GM12878 (cell line): ENCODE data around the gene OSBPL10. TPM values are rescaled to one million over a fixed set of nuclear protein-coding genes. Genes with fewer than 3 reads are reported as not detected.

ENCODE experiments used
- ATAC-seq: fragments of 200-7000 bp; cut with Tn5 transposase; 3 replicates; pipeline ENCODE4 v1.9.1; 2020; ENCODE audit warnings: mild to moderate bottlenecking, moderate library complexity
- BruUV-seq: library from RNA; stranded (reverse); fragments of 400-500 nt; replicated peaks from 2 replicates; lab custom pipeline; 2021; lab: Mats Ljungman, UMichigan
- CTCF ChIA-PET: fragments of 300-600 bp; sonication (Branson Sonifier 250); formaldehyde crosslinking; extraction: SDS; loops from one replicate; lab custom pipeline; 2021; ENCODE audit warnings: inconsistent platforms; lab: Yijun Ruan, JAX
- POLR2A ChIA-PET: fragments of 350-600 bp; formaldehyde crosslinking; extraction: SDS; loops from one replicate; lab custom pipeline; 2021; ENCODE audit warnings: inconsistent platforms; lab: Charles Lee
- RAD21 ChIA-PET: fragments of 300-600 bp; sonication (Branson Sonifier 250); formaldehyde crosslinking; loops from one replicate; lab custom pipeline; 2023; ENCODE audit warnings: antibody characterized with exemption; ENCODE audit not compliant: unreplicated experiment; lab: Charles Lee
- SMC1A ChIA-PET: fragments of 300-600 bp; sonication (Branson Sonifier 250); formaldehyde crosslinking; loops from one replicate; lab custom pipeline; 2023; ENCODE audit not compliant: unreplicated experiment, uncharacterized antibody; lab: Charles Lee
- DNase-seq: peaks from one replicate; pipeline ENCODE4 v3.0.0-alpha.2; 2011; ENCODE audit warnings: low read depth, low spot score
- FAIRE-seq: peaks from 3 replicates; lab custom pipeline; 2011; peaks lifted over from hg19 to GRCh38; lab: Jason Lieb, UNC
- H2AFZ ChIP-seq: 2 replicates; pipeline ENCODE4 v1.6.0; 2011; ENCODE audit warnings: low read depth, low read length, control low read depth; ENCODE audit not compliant: control insufficient read depth
- H3K27ac ChIP-seq: 2 replicates; pipeline ENCODE4 v1.5.1; 2011; ENCODE audit warnings: control low read depth; ENCODE audit not compliant: control insufficient read depth, insufficient read depth
- H3K27me3 ChIP-seq, 2 experiments: replicated peaks in 1 of 2; 2 replicates each; pipeline versions ENCODE4 v1.6.0 to v1.6.1; 2011; ENCODE audit warnings: low read length in 1 of 2; ENCODE audit not compliant: control insufficient read depth in 2 of 2, insufficient read depth in 2 of 2
- H3K36me3 ChIP-seq, 2 experiments: 2 replicates each; pipeline ENCODE4 v1.5.1; 2011; ENCODE audit warnings: low read length in 1 of 2; ENCODE audit not compliant: control insufficient read depth in 2 of 2, insufficient read depth in 2 of 2
- H3K4me1 ChIP-seq: 2 replicates; pipeline ENCODE4 v1.6.1; 2011; ENCODE audit warnings: mild to moderate bottlenecking, low read length, moderate library complexity, mixed read lengths; ENCODE audit not compliant: control insufficient read depth, insufficient read depth
- H3K4me2 ChIP-seq: 2 replicates; pipeline ENCODE4 v1.6.0; 2011; ENCODE audit warnings: control low read depth; ENCODE audit not compliant: control insufficient read depth, insufficient read depth
- H3K4me3 ChIP-seq: fragments of 200-600 bp; sonication (generic); 2 replicates; pipeline ENCODE4 v1.5.1; 2016
- H3K79me2 ChIP-seq: 2 replicates; pipeline ENCODE4 v1.6.0; 2011; ENCODE audit warnings: low read length; ENCODE audit not compliant: control insufficient read depth, insufficient read depth
- H3K9ac ChIP-seq: 2 replicates; pipeline ENCODE4 v1.8.0; 2011; ENCODE audit warnings: low read length, control low read depth, mixed read lengths; ENCODE audit not compliant: control insufficient read depth, insufficient read depth
- H3K9me3 ChIP-seq: replicated peaks from 3 replicates; pipeline ENCODE4 v1.5.1; 2011; ENCODE audit warnings: mild to moderate bottlenecking, low read length; ENCODE audit not compliant: control insufficient read depth, insufficient read depth
- H4K20me1 ChIP-seq: 2 replicates; pipeline ENCODE4 v1.6.0; 2011; ENCODE audit not compliant: control insufficient read depth, insufficient read depth
- KAT2A ChIP-seq: conservative IDR thresholded peaks from 2 replicates; pipeline ENCODE4 v1.6.1; 2011; ENCODE audit warnings: low read depth, low read length; ENCODE audit not compliant: control insufficient read depth
- NFYA ChIP-seq: IDR thresholded peaks from 2 replicates; pipeline ENCODE4 v1.6.1; 2011; ENCODE audit warnings: low read depth, mild to moderate bottlenecking, low read length, improper control_type of control experiment, borderline replicate concordance
- SMAD1 ChIP-seq: fragments of 450-650 bp; IDR thresholded peaks from 2 replicates; pipeline ENCODE4 v1.6.1; 2018; ENCODE audit warnings: mild to moderate bottlenecking, low read depth; ENCODE audit not compliant: partially characterized antibody
- WGBS: methylation state at CpG from one replicate; pipeline ENCODE4 v1.1.6; 2016; ENCODE audit warnings: low lambda C conversion rate; ENCODE audit not compliant: insufficient replicate concordance, insufficient coverage; ENCODE audit errors: missing lambda C conversion rate; 5-methylcytosine and 5-hydroxymethylcytosine counted together
- in situ Hi-C: fragments of 300-500 bp; cut with MboI; formaldehyde crosslinking; loops from 9 replicates; pipeline ENCODE4 v1.14.3; 2018; ENCODE audit warnings: mixed read lengths
- intact Hi-C: fragments of 100-400 bp; cut with micrococcal nuclease; formaldehyde crosslinking; loops from one replicate; pipeline ENCODE4 v1.14.2; 2022; ENCODE audit not compliant: unreplicated experiment
- polyA plus RNA-seq, 11 experiments: library from polyadenylated mRNA; depleted of rRNA in 4 of 11; unstranded in 6 of 11; stranded (reverse) in 5 of 11; fragments of >200 nt; fragmentation: Nextera tagmentation in 4 of 11; fragmentation: Illumina TruSeq in 1 of 11; extraction: Ambion mirVana in 4 of 11; extraction: Trizol in 1 of 11; gene quantifications; 1 replicate in 1 of 11; 2 replicates in 10 of 11; pipeline versions ENCODE4 v1.2.1 to v1.2.3, GENCODE V29; 2011 to 2016; ENCODE audit warnings: inconsistent platforms in 2 of 11, missing spikeins in 2 of 11, low read depth in 1 of 11
- total RNA-seq, 4 experiments: library from RNA; depleted of rRNA in 3 of 4; stranded (reverse); fragments of >200 nt in 3 of 4; fragmentation: Illumina TruSeq in 1 of 4; extraction: Trizol in 1 of 4; gene quantifications; 2 replicates each; pipeline versions ENCODE4 v1.2.1 to v1.2.3, GENCODE V29; 2013 to 2021
- TF ChIP-seq, protein P1 (sequence below): fragments of 450-650 bp; IDR thresholded peaks from 2 replicates; pipeline ENCODE4 v1.6.1; 2018; ENCODE audit warnings: borderline replicate concordance, mild to moderate bottlenecking; ENCODE audit not compliant: partially characterized antibody
- TF ChIP-seq, protein P2 (sequence below): fragments of 450-650 bp; formaldehyde crosslinking; IDR thresholded peaks from 2 replicates; pipeline ENCODE4 v1.4.0; 2022; ENCODE audit warnings: mild to moderate bottlenecking, moderate library complexity

The OSBPL10 gene
- total and polyA plus RNA-seq, 10 of the 15 experiments (the other 5 are each of a cell fraction or from before 2014, with no cell fraction given), result 0.03 to 0.25 (median 0.09) TPM; not detected in 5

GRCh38 chr3:31613654-31614053, 367.4 kb downstream of the OSBPL10 start (continued):
- TF ChIP-seq, protein P1, sequence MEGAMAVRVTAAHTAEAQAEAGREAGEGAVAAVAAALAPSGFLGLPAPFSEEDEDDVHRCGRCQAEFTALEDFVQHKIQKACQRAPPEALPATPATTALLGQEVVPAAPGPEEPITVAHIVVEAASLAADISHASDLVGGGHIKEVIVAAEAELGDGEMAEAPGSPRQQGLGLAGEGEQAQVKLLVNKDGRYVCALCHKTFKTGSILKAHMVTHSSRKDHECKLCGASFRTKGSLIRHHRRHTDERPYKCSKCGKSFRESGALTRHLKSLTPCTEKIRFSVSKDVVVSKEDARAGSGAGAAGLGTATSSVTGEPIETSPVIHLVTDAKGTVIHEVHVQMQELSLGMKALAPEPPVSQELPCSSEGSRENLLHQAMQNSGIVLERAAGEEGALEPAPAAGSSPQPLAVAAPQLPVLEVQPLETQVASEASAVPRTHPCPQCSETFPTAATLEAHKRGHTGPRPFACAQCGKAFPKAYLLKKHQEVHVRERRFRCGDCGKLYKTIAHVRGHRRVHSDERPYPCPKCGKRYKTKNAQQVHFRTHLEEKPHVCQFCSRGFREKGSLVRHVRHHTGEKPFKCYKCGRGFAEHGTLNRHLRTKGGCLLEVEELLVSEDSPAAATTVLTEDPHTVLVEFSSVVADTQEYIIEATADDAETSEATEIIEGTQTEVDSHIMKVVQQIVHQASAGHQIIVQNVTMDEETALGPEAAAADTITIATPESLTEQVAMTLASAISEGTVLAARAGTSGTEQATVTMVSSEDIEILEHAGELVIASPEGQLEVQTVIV, result no peak

- Histone ChIP-seq H3K27me3 (no peaks in the 10 kb centered on the region), H3K9me3 (peaks cover 1% of the 10 kb centered on the region), H3K27ac (no peak overlapping the region), H3K4me2 (no peak overlapping the region), H3K9ac (no peak overlapping the region), H3K4me1 (no peaks in the 10 kb centered on the region), H2AFZ (no peak overlapping the region), H4K20me1 (no peaks in the 10 kb centered on the region), H3K79me2 (peaks cover 4% of the 10 kb centered on the region), H3K4me3 (no peak overlapping the region), H3K36me3 (peaks cover 0 to 4% of the 10 kb centered on the region in 2 experiments; a peak in 1 of 4 replicates)
- in situ Hi-C loops (no loop called here), intact Hi-C loops (loop anchor here (10.0 kb wide), 1 partner anchor 532 kb away; no protein-coding TSS in a partner anchor)
- no peak for TF ChIP-seq KAT2A
- no peak for TF ChIP-seq SMAD1
- no peak for TF ChIP-seq NFYA
- TF ChIP-seq, protein P2, sequence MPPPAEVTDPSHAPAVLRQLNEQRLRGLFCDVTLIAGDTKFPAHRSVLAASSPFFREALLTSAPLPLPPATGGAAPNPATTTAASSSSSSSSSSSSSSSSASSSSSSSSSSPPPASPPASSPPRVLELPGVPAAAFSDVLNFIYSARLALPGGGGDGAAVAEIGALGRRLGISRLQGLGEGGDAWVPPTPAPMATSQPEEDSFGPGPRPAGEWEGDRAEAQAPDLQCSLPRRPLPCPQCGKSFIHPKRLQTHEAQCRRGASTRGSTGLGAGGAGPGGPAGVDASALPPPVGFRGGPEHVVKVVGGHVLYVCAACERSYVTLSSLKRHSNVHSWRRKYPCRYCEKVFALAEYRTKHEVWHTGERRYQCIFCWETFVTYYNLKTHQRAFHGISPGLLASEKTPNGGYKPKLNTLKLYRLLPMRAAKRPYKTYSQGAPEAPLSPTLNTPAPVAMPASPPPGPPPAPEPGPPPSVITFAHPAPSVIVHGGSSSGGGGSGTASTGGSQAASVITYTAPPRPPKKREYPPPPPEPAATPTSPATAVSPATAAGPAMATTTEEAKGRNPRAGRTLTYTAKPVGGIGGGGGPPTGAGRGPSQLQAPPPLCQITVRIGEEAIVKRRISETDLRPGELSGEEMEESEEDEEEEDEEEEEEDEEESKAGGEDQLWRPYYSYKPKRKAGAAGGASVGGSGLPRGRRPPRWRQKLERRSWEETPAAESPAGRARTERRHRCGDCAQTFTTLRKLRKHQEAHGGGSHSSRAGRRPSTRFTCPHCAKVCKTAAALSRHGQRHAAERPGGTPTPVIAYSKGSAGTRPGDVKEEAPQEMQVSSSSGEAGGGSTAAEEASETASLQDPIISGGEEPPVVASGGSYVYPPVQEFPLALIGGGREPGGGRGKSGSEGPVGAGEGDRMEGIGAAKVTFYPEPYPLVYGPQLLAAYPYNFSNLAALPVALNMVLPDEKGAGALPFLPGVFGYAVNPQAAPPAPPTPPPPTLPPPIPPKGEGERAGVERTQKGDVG (CRISPR knock-in tag), result no peak
- ATAC-seq (no peak), FAIRE-seq (no peak), DNase-seq (no peak)
- POLR2A ChIA-PET, result interaction anchor here (0.7 to 1.0 kb wide), 3 partner anchors 12 to 82 kb away, joined by 3 read pairs; no protein-coding TSS in a partner anchor
- CTCF ChIA-PET, result interaction anchor here (1.0 to 1.2 kb wide), 3 partner anchors 11 to 82 kb away, joined by 3 to 4 read pairs (median 3); no protein-coding TSS in a partner anchor
- no TSS peak for BruUV-seq
- SMC1A ChIA-PET, result interaction anchor here (1.0 to 2.0 kb wide), 4 partner anchors 11 to 154 kb away, joined by 3 to 7 read pairs (median 3); no protein-coding TSS in a partner anchor
- 100% methylated on average over 1 of the region's 1 CpG for WGBS
- RAD21 ChIA-PET, result no interaction called here
Observed at GRCh38 chr3:31613177-31613576, 367.9 kb downstream of the OSBPL10 start.

Other genes starting within 250 kb of the OSBPL10 start
- gene ZNF860, start 488 bp upstream of the OSBPL10 start, total RNA-seq (2014; rRNA removed), result not detected in 2 replicates
- not detected in 2 replicates for gene ZNF860, start 488 bp upstream of the OSBPL10 start, total RNA-seq (2014; rRNA removed; fragmentation: Illumina TruSeq; extraction: Trizol)
- not detected in 2 replicates for gene ZNF860, start 488 bp upstream of the OSBPL10 start, total RNA-seq (2021)
- gene ZNF860, start 488 bp upstream of the OSBPL10 start, polyA plus RNA-seq (2011; rRNA removed), result not detected in 2 replicates
- gene ZNF860, start 488 bp upstream of the OSBPL10 start, polyA plus RNA-seq (2014; fragmentation: Illumina TruSeq; extraction: Trizol), result not detected in 2 replicates
- gene ZNF860, start 488 bp upstream of the OSBPL10 start, polyA plus RNA-seq (2014; fragmentation: Nextera tagmentation; extraction: Ambion mirVana), result not detected
- not detected in 2 replicates for gene ZNF860, start 488 bp upstream of the OSBPL10 start, polyA plus RNA-seq (2014; rRNA removed)
- gene ZNF860, start 488 bp upstream of the OSBPL10 start, polyA plus RNA-seq (2016; fragmentation: Nextera tagmentation; extraction: Ambion mirVana), result not detected
- gene GPD1L, start 125.4 kb upstream of the OSBPL10 start, total RNA-seq (2014; rRNA removed), result 3.2 and 4.5 TPM in 2 replicates
- 3.8 and 4.7 TPM in 2 replicates for gene GPD1L, start 125.4 kb upstream of the OSBPL10 start, total RNA-seq (2014; rRNA removed; fragmentation: Illumina TruSeq; extraction: Trizol)
- gene GPD1L, start 125.4 kb upstream of the OSBPL10 start, total RNA-seq (2021), result 3.7 and 5.1 TPM in 2 replicates
- gene GPD1L, start 125.4 kb upstream of the OSBPL10 start, polyA plus RNA-seq (2011; rRNA removed), result 4.8 and 5.4 TPM in 2 replicates
- gene GPD1L, start 125.4 kb upstream of the OSBPL10 start, polyA plus RNA-seq (2014; fragmentation: Illumina TruSeq; extraction: Trizol), result 4.4 and 4.9 TPM in 2 replicates
- gene GPD1L, start 125.4 kb upstream of the OSBPL10 start, polyA plus RNA-seq (2014; fragmentation: Nextera tagmentation; extraction: Ambion mirVana), result 1 to 10 TPM in 1 of 2 experiments, under 1 TPM in 1; 0.77 to 1.0 TPM
- gene GPD1L, start 125.4 kb upstream of the OSBPL10 start, polyA plus RNA-seq (2014; rRNA removed), result 4.0 TPM in 2 replicates
- gene GPD1L, start 125.4 kb upstream of the OSBPL10 start, polyA plus RNA-seq (2016; fragmentation: Nextera tagmentation; extraction: Ambion mirVana), result 1 to 10 TPM; 3.7 to 4.2 TPM